Heart left ventricle (tissue), 16 donors: ENCODE measurements around the gene IPCEF1. TPM values are rescaled to one million over a fixed set of nuclear protein-coding genes. Genes with fewer than 3 reads are reported as not detected.

Experiments
- ATAC-seq, 4 donors: fragments of 200-7000 bp; cut with Tn5 transposase; one replicate each; pipeline ENCODE4 v1.9.1; 2020 to 2022; ENCODE audit warnings: moderate library complexity in 4 of 4, mild to moderate bottlenecking in 3 of 4, moderate number of reproducible peaks in 1 of 4
- DNase-seq, 5 donors: peaks; one replicate each; pipeline ENCODE4 v3.0.0-alpha.2; 2020
- H3K27ac ChIP-seq, 12 donors: fragments of 200-600 bp; sonication (generic) in 4 of 12; one replicate each; pipeline versions ENCODE4 v1.5.0 to v1.8.0; 2016 to 2022; ENCODE audit warnings: mild to moderate bottlenecking in 2 of 12
- H3K27me3 ChIP-seq, 9 donors: fragments of 200-600 bp; sonication (generic) in 2 of 9; one replicate each; pipeline versions ENCODE4 v1.5.1 to v1.8.0; 2016 to 2022; ENCODE audit warnings: mild to moderate bottlenecking in 3 of 9
- H3K36me3 ChIP-seq, 9 donors: fragments of 200-600 bp; sonication (generic) in 2 of 9; one replicate each; pipeline versions ENCODE4 v1.5.0 to v1.8.0; 2018 to 2022; ENCODE audit warnings: mild to moderate bottlenecking in 2 of 9
- H3K4me1 ChIP-seq, 12 donors: fragments of 200-600 bp; sonication (generic) in 4 of 12; one replicate each; pipeline versions ENCODE4 v1.5.0 to v1.8.0; 2016 to 2022; ENCODE audit warnings: mild to moderate bottlenecking in 3 of 12
- H3K4me3 ChIP-seq, 12 donors: fragments of 200-600 bp; sonication (generic) in 4 of 12; one replicate each; pipeline versions ENCODE4 v1.5.0 to v1.8.0; 2017 to 2022; ENCODE audit warnings: mild to moderate bottlenecking in 9 of 12, moderate library complexity in 4 of 12
- H3K9me3 ChIP-seq, 12 donors: fragments of 200-600 bp; sonication (generic) in 4 of 12; one replicate each; pipeline versions ENCODE4 v1.5.0 to v1.8.0; 2016 to 2022; ENCODE audit warnings: mild to moderate bottlenecking in 1 of 12
- POLR2A ChIP-seq, 2 donors: fragments of 450-650 bp; IDR thresholded peaks; one replicate each; pipeline ENCODE4 v1.6.1; 2017; ENCODE audit warnings: antibody characterized with exemption in 2 of 2, mild to moderate bottlenecking in 2 of 2, moderate library complexity in 2 of 2
- WGBS, 4 donors: extraction: QIAGEN DNeasy Blood & Tissue Kit in 2 of 4; methylation state at CpG; one replicate each; pipeline versions ENCODE4 v1.1.5 to v1.1.7; 2013 to 2018; 5-methylcytosine and 5-hydroxymethylcytosine counted together
- intact Hi-C, 10 donors: fragments of 100-400 bp; cut with DNase I; formaldehyde crosslinking; loops; one replicate each; pipeline versions ENCODE4 v1.11.1 to v1.14.2; 2022
- polyA plus RNA-seq, 2 donors: library from polyadenylated mRNA; stranded (reverse); fragments of 200-250 nt; gene quantifications; one replicate each; pipeline ENCODE4 v1.2.3, GENCODE V29; 2013
- total RNA-seq, 9 donors: library from RNA; depleted of rRNA in 2 of 9; stranded (reverse); fragments of >200 nt in 2 of 9; fragmentation: NEBNext Ultra II Directional in 3 of 9; extraction: Animal tissue kit (Norgen Biotek cat#: 25700) in 3 of 9; gene quantifications; one replicate each; pipeline versions ENCODE4 v1.1.0 to v1.2.4, GENCODE V29; 2016 to 2023
- TF ChIP-seq, protein P1 (sequence below), 12 donors: fragments of 200-600 bp; sonication (generic) in 4 of 12; IDR thresholded peaks; one replicate each; pipeline versions ENCODE4 v1.5.0 to v1.8.0; 2018 to 2022; ENCODE audit warnings: antibody characterized with exemption in 12 of 12, mild to moderate bottlenecking in 5 of 12
- donor health status: ischemic (EF 13 %, LVEDD 7.1; RV severe dilation, severe dysfunction).
- donor health status: healthy with polysubstance abuse.
- donor health status: DM: no; HTN: yes; CAD: no.
- donor health status: DM: no; HTN: no; CAD: no.
- donor health status: ischemic (EF 25% LVEDD 6.9; RV normal size, moderate dysfunction).
- donor health status: ischemic (EF 25% LVEDD 5.7; RV mildly dilated, moderate dysfunction).
- donor health status: healthy.
- donor health status: DM: yes; HTN: yes; CAD: no.
- donor health status: ischemic (EF 35%, LVEDD 5.7; RV mildly dilated, moderate dysfunction).
- donor health status: nonischemic (EF 11% LVEDD 7.7; RV severe dilation, severe dysfunction).
- donor health status: DM: yes; HTN: yes; CAD: no.
- donor health status: PGD.
- donor health status: ischemic (EF 29% LVEDD 5.4; RV normal size, mild dysfunction).
- donor health status: nonischemic (EF 23%, LVEDD 6.1; RV moderate dilation, normal function).

IPCEF1 gene
- total and polyA plus RNA-seq, 11 donors, result 0.10 to 4.1 (median 0.35) TPM

DNA sequence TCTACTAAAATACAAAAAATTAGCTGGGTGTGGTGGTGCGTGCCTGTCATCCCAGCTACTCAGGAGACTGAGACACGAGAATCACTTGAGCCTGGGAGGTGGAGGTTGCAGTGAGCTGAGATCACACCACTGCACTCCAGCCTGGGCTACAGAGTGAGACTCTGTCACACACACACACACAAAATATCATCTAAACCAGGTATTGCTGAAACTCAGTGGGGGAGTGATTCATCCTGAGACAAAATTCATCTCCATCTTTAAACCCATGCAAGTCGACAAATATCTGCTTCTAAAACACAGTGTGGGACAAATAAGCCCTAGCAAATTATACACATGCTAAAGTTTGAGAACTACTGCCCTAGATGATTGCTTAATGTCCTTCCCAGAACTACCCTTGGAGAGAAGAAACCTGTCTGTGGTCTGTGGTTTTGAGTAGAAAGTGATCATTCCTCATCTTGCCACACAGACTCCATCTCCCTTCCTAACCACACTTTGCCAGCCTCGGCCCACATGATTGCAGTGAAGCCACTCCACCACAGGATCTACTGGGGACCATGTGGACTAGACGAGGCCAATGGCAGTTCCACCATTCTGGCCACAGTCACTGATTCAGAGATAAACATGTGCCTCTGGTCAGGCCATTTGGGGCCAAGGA lies 187.3 kb downstream of the IPCEF1 start:
- H3K27me3 ChIP-seq, result no peaks in the 10 kb centered on the region
- H3K36me3 ChIP-seq, result no peaks in the 10 kb centered on the region
- TF ChIP-seq, protein P1, sequence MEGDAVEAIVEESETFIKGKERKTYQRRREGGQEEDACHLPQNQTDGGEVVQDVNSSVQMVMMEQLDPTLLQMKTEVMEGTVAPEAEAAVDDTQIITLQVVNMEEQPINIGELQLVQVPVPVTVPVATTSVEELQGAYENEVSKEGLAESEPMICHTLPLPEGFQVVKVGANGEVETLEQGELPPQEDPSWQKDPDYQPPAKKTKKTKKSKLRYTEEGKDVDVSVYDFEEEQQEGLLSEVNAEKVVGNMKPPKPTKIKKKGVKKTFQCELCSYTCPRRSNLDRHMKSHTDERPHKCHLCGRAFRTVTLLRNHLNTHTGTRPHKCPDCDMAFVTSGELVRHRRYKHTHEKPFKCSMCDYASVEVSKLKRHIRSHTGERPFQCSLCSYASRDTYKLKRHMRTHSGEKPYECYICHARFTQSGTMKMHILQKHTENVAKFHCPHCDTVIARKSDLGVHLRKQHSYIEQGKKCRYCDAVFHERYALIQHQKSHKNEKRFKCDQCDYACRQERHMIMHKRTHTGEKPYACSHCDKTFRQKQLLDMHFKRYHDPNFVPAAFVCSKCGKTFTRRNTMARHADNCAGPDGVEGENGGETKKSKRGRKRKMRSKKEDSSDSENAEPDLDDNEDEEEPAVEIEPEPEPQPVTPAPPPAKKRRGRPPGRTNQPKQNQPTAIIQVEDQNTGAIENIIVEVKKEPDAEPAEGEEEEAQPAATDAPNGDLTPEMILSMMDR (IDR thresholded peaks at IDR 0.05), result no peak
- TF ChIP-seq POLR2A (IDR thresholded peaks at IDR 0.05), result no peak
- WGBS, 4 donors, result 85 to 90% (median 89%) methylated on average over 5 of the region's 5 CpGs
- ATAC-seq, result no peak
- peaks cover 0 to 4% (median 0%) of the 10 kb centered on the region in 12 donors for H3K9me3 ChIP-seq
- no peak overlapping the region for H3K4me3 ChIP-seq
- peaks cover 0 to 45% (median 0%) of the 10 kb centered on the region in 12 donors for H3K4me1 ChIP-seq
- intact Hi-C loops, result no loop called here
- DNase-seq, result no peak
- H3K27ac ChIP-seq, result peak overlapping the region in 1 of 12 donors; percentile 7

DNA sequence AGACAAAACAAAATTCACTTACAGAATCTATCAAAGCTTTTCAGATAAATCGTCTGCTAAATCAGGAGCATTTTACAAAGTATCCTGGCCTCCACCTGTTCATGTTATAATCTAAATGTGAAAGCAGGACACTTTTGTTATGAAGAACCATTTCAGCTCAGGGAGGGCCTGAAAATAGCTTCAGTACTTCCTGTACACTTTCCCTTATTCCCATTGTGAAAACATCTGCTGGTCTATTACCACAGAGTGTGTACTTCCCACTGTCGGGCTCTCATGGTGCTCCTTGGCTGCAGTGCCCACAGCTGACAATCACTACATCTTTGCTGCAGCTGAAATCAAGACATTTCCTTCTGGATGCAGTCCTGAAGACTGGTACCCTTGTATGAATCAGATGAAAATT lies 189.5 kb downstream of the IPCEF1 start:
- peaks cover 0 to 63% (median 0%) of the 10 kb centered on the region in 12 donors for H3K4me1 ChIP-seq
- no peaks in the 10 kb centered on the region for H3K36me3 ChIP-seq
- no peak for ATAC-seq
- H3K4me3 ChIP-seq, result no peak overlapping the region
- peak overlapping the region in 1 of 12 donors; percentile 74 for H3K27ac ChIP-seq
- intact Hi-C loops, result no loop called here
- WGBS, 4 donors, result 66 to 74% (median 67%) methylated on average over 2 of the region's 2 CpGs
- peak in 1 of 5 donors; percentile 26 for DNase-seq
- TF ChIP-seq POLR2A (IDR thresholded peaks at IDR 0.05), result no peak
- TF ChIP-seq, protein P1 (IDR thresholded peaks at IDR 0.05), result no peak
- peaks cover 0 to 4% (median 0%) of the 10 kb centered on the region in 12 donors for H3K9me3 ChIP-seq
- no peaks in the 10 kb centered on the region for H3K27me3 ChIP-seq

DNA sequence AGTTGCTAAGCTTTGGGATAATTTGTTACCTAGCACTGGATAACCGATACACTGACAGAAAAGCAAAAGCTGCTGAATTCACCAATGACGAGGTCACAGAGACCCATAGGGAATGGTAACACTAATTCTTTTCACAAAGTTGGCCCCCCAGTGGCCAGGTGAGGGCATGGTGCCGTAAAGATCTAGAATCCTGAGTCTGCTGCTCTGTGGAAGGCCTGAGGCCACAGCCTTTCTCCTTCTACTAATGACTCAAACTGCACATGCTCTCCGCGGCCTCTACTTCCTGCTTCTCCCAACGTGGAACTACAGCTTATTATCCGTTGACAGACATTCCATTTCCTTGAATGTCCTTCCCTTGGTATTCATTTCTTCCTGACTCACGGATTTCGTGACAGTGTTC lies 190.5 kb downstream of the IPCEF1 start:
- Histone ChIP-seq H3K27me3 (no peaks in the 10 kb centered on the region), H3K27ac (peak overlapping the region in 1 of 12 donors; percentile 74), H3K9me3 (peaks cover 0 to 4% (median 0%) of the 10 kb centered on the region in 12 donors), H3K4me3 (no peak overlapping the region), H3K36me3 (no peaks in the 10 kb centered on the region), H3K4me1 (peaks cover 0 to 71% (median 0%) of the 10 kb centered on the region in 12 donors)
- TF ChIP-seq, protein P1 (IDR thresholded peaks at IDR 0.05), result peak in 1 of 12 donors; percentile 12
- no peak for TF ChIP-seq POLR2A (IDR thresholded peaks at IDR 0.05)
- 84 to 88% (median 85%) methylated on average over 9 of the region's 9 CpGs for WGBS, 4 donors
- ATAC-seq, result no peak
- no peak for DNase-seq
- intact Hi-C loops, result no loop called here

DNA sequence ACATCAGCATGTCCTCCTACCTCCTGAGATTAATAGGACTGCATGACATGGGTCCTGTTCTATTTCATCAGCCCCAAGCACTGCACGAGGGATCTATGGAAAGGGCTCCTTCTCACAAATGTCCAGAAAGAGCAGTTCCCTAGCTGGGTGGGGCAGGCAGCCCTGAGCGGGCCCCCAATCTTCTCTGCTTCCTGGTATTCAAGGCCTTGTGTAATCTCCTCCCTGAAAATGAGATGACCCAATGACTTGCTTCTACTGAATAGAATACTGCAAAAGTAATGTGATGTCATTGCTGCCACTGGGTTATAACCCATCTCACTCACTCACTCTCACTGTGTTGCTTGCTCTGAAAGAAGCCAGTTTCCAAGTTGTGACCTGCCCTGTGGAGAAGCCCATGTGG lies 191.1 kb downstream of the IPCEF1 start:
- Histone ChIP-seq H3K27ac (peak overlapping the region in 1 of 12 donors; percentile 74), H3K4me1 (peaks cover 0 to 71% (median 0%) of the 10 kb centered on the region in 12 donors), H3K36me3 (no peaks in the 10 kb centered on the region), H3K27me3 (no peaks in the 10 kb centered on the region), H3K9me3 (peaks cover 0 to 4% (median 0%) of the 10 kb centered on the region in 12 donors), H3K4me3 (no peak overlapping the region)
- ATAC-seq (no peak), DNase-seq (no peak)
- TF ChIP-seq, protein P1 (IDR thresholded peaks at IDR 0.05), result no peak
- 60 to 76% (median 68%) methylated on average over 2 of the region's 2 CpGs for WGBS, 4 donors
- intact Hi-C loops, result no loop called here
